Measurements from ENCODE around the gene KCNG4.

- TF ChIP-seq CTBP1 (IDR thresholded peaks at IDR 0.05; ENCODE audit: borderline replicate concordance): no peak
- TF ChIP-seq SP1 (IDR thresholded peaks at IDR 0.05): no peak
- TF ChIP-seq ELF4 (IDR thresholded peaks at IDR 0.05): no peak
- TF ChIP-seq BHLHE40 (IDR thresholded peaks at IDR 0.05; ENCODE audit: borderline replicate concordance): no peak
- no peak for TF ChIP-seq ZNF384 (IDR thresholded peaks at IDR 0.05)
- TF ChIP-seq SUZ12 (IDR thresholded peaks at IDR 0.05): no peak
- TF ChIP-seq PKNOX1 (IDR thresholded peaks at IDR 0.05): no peak
- no peak for TF ChIP-seq NFRKB (IDR thresholded peaks at IDR 0.05)
- no peak for TF ChIP-seq FOXA1 (IDR thresholded peaks at IDR 0.05)
- no peak for TF ChIP-seq TARDBP (IDR thresholded peaks at IDR 0.05)
- no peak for TF ChIP-seq FOXK2 (IDR thresholded peaks at IDR 0.05)
- TF ChIP-seq FOXM1 (IDR thresholded peaks at IDR 0.05; ENCODE audit: borderline replicate concordance): no peak
- no peak for TF ChIP-seq HDGF (IDR thresholded peaks at IDR 0.05; ENCODE audit: borderline replicate concordance)
- no peak for TF ChIP-seq LEF1 (IDR thresholded peaks at IDR 0.05; ENCODE audit: borderline replicate concordance)
Measured at GRCh38 chr16:84268291-84269040, 28.7 kb upstream of the KCNG4 start.

All from HEK293T (cell line).